Keratinocyte (primary cell): Measurements from ENCODE around the gene RNF145.

Experiments
- EZH2 ChIP-seq: IDR thresholded peaks from one replicate; pipeline ENCODE4 v1.6.1; 2012; ENCODE audit warnings: inconsistent platforms, mild to moderate bottlenecking, low read length, moderate library complexity
- TF ChIP-seq, protein P1 (sequence below), 3 experiments: IDR thresholded peaks in 1 of 3; conservative IDR thresholded peaks in 1 of 3; optimal IDR thresholded peaks in 1 of 3; 2 replicates in 2 of 3; 3 replicates in 1 of 3; pipeline versions ENCODE3 to v1.5.1; 2011; ENCODE audit warnings: low read length in 3 of 3, mild to moderate bottlenecking in 3 of 3, moderate library complexity in 2 of 3, control low read depth in 1 of 3, inconsistent platforms in 1 of 3; ENCODE audit not compliant: insufficient read depth in 2 of 3; ENCODE audit errors: extremely low read depth in 1 of 3

DNA sequence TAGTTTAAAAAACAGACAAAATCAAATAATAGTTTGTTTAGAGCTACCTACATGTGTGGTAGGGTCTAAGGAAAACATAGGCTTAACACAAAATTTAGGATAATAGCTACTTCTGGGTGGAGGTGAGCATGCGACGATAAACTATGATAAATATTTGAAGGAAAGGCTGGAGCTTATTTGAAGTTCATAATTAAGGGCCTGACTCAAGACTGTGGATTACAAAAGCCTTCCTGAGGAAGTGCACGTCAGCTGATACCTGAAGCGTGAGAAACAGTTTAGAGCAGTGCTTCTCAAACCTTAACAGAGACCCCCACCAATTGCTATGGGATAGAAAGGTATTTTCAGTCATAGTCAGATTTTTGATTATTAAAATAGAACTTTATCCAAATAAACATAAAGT is 33.3 kb upstream of the RNF145 start:
- no peak for TF ChIP-seq EZH2
- TF ChIP-seq, protein P1, sequence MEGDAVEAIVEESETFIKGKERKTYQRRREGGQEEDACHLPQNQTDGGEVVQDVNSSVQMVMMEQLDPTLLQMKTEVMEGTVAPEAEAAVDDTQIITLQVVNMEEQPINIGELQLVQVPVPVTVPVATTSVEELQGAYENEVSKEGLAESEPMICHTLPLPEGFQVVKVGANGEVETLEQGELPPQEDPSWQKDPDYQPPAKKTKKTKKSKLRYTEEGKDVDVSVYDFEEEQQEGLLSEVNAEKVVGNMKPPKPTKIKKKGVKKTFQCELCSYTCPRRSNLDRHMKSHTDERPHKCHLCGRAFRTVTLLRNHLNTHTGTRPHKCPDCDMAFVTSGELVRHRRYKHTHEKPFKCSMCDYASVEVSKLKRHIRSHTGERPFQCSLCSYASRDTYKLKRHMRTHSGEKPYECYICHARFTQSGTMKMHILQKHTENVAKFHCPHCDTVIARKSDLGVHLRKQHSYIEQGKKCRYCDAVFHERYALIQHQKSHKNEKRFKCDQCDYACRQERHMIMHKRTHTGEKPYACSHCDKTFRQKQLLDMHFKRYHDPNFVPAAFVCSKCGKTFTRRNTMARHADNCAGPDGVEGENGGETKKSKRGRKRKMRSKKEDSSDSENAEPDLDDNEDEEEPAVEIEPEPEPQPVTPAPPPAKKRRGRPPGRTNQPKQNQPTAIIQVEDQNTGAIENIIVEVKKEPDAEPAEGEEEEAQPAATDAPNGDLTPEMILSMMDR (optimal IDR thresholded peaks at IDR 0.05 in 1 of 3, IDR thresholded peaks at IDR 0.05 in 1 of 3, conservative IDR thresholded peaks at IDR 0.05 in 1 of 3; ENCODE audit: extremely low read depth in 1 of 3, insufficient read depth in 2 of 3, low read length in 3 of 3), result no peak
